Prostate gland (tissue), 2 donors: ENCODE data around the gene ZNF414.

Source experiments
- POLR2AphosphoS5 ChIP-seq: sonication (generic); formaldehyde crosslinking; IDR thresholded peaks from one replicate; pipeline ENCODE4 v1.6.1; 2017; ENCODE audit warnings: antibody characterized with exemption
- TF ChIP-seq, protein P1 (sequence below), 4 experiments: fragments of 200-600 bp in 2 of 4; fragments of 450-650 bp in 2 of 4; sonication (generic) in 2 of 4; IDR thresholded peaks; 1 replicate in 3 of 4; 2 replicates in 1 of 4; pipeline ENCODE4 v1.5.1; 2016 to 2019; ENCODE audit warnings: antibody characterized with exemption in 4 of 4, mild to moderate bottlenecking in 2 of 4, moderate library complexity in 2 of 4

DNA sequence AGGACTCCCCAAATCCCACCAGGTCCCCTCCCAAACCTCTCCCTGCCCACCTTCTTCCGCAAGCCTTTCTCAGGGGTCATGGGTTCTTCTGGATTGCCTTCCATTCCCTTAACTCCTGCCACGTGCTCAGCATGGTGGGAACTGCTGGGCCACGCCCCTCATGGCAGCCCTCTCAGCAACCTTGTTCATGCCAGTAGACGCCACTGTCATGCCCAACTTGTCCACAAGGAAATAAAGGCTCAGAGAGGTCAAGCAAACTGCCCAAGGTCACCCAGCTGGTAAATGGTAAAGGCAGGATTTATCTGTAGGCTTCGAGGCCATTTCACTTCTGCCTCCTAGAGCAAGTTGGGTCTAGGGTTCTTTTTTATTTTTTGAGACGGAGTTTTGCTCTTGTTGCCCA, 22.4 kb downstream of the ZNF414 start:
- TF ChIP-seq, protein P1, sequence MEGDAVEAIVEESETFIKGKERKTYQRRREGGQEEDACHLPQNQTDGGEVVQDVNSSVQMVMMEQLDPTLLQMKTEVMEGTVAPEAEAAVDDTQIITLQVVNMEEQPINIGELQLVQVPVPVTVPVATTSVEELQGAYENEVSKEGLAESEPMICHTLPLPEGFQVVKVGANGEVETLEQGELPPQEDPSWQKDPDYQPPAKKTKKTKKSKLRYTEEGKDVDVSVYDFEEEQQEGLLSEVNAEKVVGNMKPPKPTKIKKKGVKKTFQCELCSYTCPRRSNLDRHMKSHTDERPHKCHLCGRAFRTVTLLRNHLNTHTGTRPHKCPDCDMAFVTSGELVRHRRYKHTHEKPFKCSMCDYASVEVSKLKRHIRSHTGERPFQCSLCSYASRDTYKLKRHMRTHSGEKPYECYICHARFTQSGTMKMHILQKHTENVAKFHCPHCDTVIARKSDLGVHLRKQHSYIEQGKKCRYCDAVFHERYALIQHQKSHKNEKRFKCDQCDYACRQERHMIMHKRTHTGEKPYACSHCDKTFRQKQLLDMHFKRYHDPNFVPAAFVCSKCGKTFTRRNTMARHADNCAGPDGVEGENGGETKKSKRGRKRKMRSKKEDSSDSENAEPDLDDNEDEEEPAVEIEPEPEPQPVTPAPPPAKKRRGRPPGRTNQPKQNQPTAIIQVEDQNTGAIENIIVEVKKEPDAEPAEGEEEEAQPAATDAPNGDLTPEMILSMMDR (IDR thresholded peaks at IDR 0.05): no peak
- no peak for TF ChIP-seq POLR2AphosphoS5
